HepG2 (cell line): ENCODE data around the gene MX2. TPM values are rescaled to one million over a fixed set of nuclear protein-coding genes. Genes with fewer than 3 reads are reported as not detected.

Source experiments
- ATAC-seq: fragments of 200-7000 bp; cut with Tn5 transposase; 3 replicates; pipeline ENCODE4 v1.9.1; 2020; ENCODE audit warnings: mild to moderate bottlenecking, moderate library complexity
- BruUV-seq: library from RNA; stranded (reverse); fragments of 400-500 nt; replicated peaks from 2 replicates; lab custom pipeline; 2021; lab: Mats Ljungman, UMichigan
- CTCF ChIA-PET: fragments of 300-600 bp; formaldehyde crosslinking; extraction: SDS; loops from one replicate; lab custom pipeline; 2021; ENCODE audit warnings: low total read pairs, inconsistent platforms, low intra/inter-chr PET ratio; lab: Yijun Ruan, JAX
- POLR2A ChIA-PET: fragments of 350-600 bp; sonication (Branson Sonifier 250); formaldehyde crosslinking; loops from one replicate; lab custom pipeline; 2020; ENCODE audit warnings: antibody characterized with exemption, inconsistent platforms; lab: Yijun Ruan, JAX
- DNase-seq: peaks from one replicate; pipeline ENCODE4 v3.0.0-alpha.2; 2015; ENCODE audit warnings: low spot score
- FAIRE-seq: peaks from 3 replicates; lab custom pipeline; 2011; peaks lifted over from hg19 to GRCh38; lab: Jason Lieb, UNC
- H2AFZ ChIP-seq: one replicate; pipeline ENCODE4 v1.6.1; 2011; ENCODE audit warnings: low read length, inconsistent platforms
- H3K27ac ChIP-seq: fragments of 300-600 bp; 3 replicates; pipeline ENCODE4 v1.8.0; 2011; ENCODE audit warnings: mixed run types, mild to moderate bottlenecking, mixed read lengths, low read length, inconsistent platforms; ENCODE audit not compliant: insufficient read depth; ENCODE audit errors: extremely low read length
- H3K27me3 ChIP-seq, 2 experiments: fragments of 200-600 bp in 1 of 2; 2 replicates in 1 of 2; 3 replicates in 1 of 2; pipeline versions ENCODE4 v1.6.0 to v1.8.0; 2011; ENCODE audit warnings: low read length in 2 of 2, mild to moderate bottlenecking in 2 of 2, moderate library complexity in 2 of 2, inconsistent platforms in 1 of 2; ENCODE audit not compliant: insufficient read depth in 2 of 2, control insufficient read depth in 1 of 2
- H3K36me3 ChIP-seq, 2 experiments: fragments of 200-600 bp in 1 of 2; replicated peaks in 1 of 2; 2 replicates in 1 of 2; 3 replicates in 1 of 2; pipeline versions ENCODE4 v1.5.1 to v1.8.0; 2011; ENCODE audit warnings: low read length in 2 of 2, inconsistent platforms in 1 of 2; ENCODE audit not compliant: insufficient read depth in 2 of 2, control insufficient read depth in 1 of 2
- H3K4me1 ChIP-seq: 2 replicates; pipeline ENCODE4 v1.5.1; 2012; ENCODE audit warnings: low read length, inconsistent platforms; ENCODE audit not compliant: insufficient read depth
- H3K4me2 ChIP-seq: 2 replicates; pipeline ENCODE4 v1.6.0; 2011; ENCODE audit warnings: low read depth, low read length, inconsistent platforms
- H3K4me3 ChIP-seq, 3 experiments: fragments of 200-600 bp in 1 of 3; sonication (generic), shearing (Covaris generic) in 1 of 3; replicated peaks in 1 of 3; 2 replicates each; pipeline ENCODE4 v1.5.1; 2011 to 2016; ENCODE audit warnings: low read length in 3 of 3, inconsistent platforms in 2 of 3, low read depth in 2 of 3, mild to moderate bottlenecking in 2 of 3, control low read depth in 1 of 3, mixed read lengths in 1 of 3; ENCODE audit not compliant: insufficient read depth in 1 of 3
- H3K79me2 ChIP-seq: one replicate; pipeline ENCODE4 v1.6.1; 2011; ENCODE audit warnings: low read length, inconsistent platforms; ENCODE audit not compliant: insufficient read depth
- H3K9ac ChIP-seq: 2 replicates; pipeline ENCODE4 v1.6.0; 2011; ENCODE audit warnings: mild to moderate bottlenecking, low read depth, low read length, inconsistent platforms; ENCODE audit not compliant: insufficient read depth
- H3K9me3 ChIP-seq: 2 replicates; pipeline ENCODE4 v1.5.1; 2012; ENCODE audit warnings: mild to moderate bottlenecking, low read length
- H4K20me1 ChIP-seq: 2 replicates; pipeline ENCODE4 v1.6.0; 2011; ENCODE audit warnings: inconsistent platforms, mild to moderate bottlenecking, low read length, moderate library complexity; ENCODE audit not compliant: insufficient read depth
- ATAD3A ChIP-seq: sonication (generic); formaldehyde crosslinking; IDR thresholded peaks from 2 replicates; pipeline ENCODE4 v1.4.0; 2020; ENCODE audit warnings: missing genetic modification reagents
- EZH2 ChIP-seq: conservative IDR thresholded peaks from 2 replicates; pipeline ENCODE4 v1.6.1; 2012; ENCODE audit warnings: mild to moderate bottlenecking, low read depth, low read length, moderate library complexity
- IKZF1 ChIP-seq: fragments of 450-650 bp; IDR thresholded peaks from 2 replicates; pipeline ENCODE4 v1.7.1; 2016
- KAT8 ChIP-seq: IDR thresholded peaks from 2 replicates; pipeline ENCODE4 v1.6.1; 2016; ENCODE audit warnings: missing genetic modification reagents, missing compliant biosample characterization
- PAF1 ChIP-seq: IDR thresholded peaks from 2 replicates; pipeline ENCODE4 v1.6.1; 2016; ENCODE audit warnings: missing genetic modification reagents, missing compliant biosample characterization
- POGZ ChIP-seq: sonication (generic); formaldehyde crosslinking; IDR thresholded peaks from 2 replicates; pipeline ENCODE4 v1.4.0; 2020; ENCODE audit warnings: mild to moderate bottlenecking, missing genetic modification reagents
- SNAI1 ChIP-seq: sonication (generic); formaldehyde crosslinking; IDR thresholded peaks from 2 replicates; pipeline ENCODE4 v1.5.0; 2020; ENCODE audit warnings: mild to moderate bottlenecking, missing genetic modification reagents, borderline replicate concordance
- TFE3 ChIP-seq: IDR thresholded peaks from 2 replicates; pipeline ENCODE4 v1.6.1; 2016
- ZNF460 ChIP-seq: sonication (generic); formaldehyde crosslinking; IDR thresholded peaks from 2 replicates; pipeline ENCODE4 v1.5.1; 2020; ENCODE audit warnings: missing genetic modification reagents, mild to moderate bottlenecking, borderline replicate concordance
- ZNF512B ChIP-seq: sonication (generic); formaldehyde crosslinking; IDR thresholded peaks from 2 replicates; pipeline ENCODE4 v1.5.1; 2020; ENCODE audit warnings: missing genetic modification reagents, mild to moderate bottlenecking, borderline replicate concordance
- ZNF776 ChIP-seq: sonication (generic); formaldehyde crosslinking; IDR thresholded peaks from 2 replicates; pipeline ENCODE4 v1.4.0; 2020; ENCODE audit warnings: mild to moderate bottlenecking, missing genetic modification reagents
- ZNF841 ChIP-seq: sonication (generic); formaldehyde crosslinking; IDR thresholded peaks from 2 replicates; pipeline ENCODE4 v1.8.1; 2023; ENCODE audit warnings: missing genetic modification reagents, borderline replicate concordance
- WGBS: methylation state at CpG from one replicate; pipeline ENCODE4 v1.1.6; 2017; ENCODE audit warnings: low lambda C conversion rate; 5-methylcytosine and 5-hydroxymethylcytosine counted together
- in situ Hi-C: cut with HindIII; loops from 2 replicates; pipeline ENCODE4 v1.10.0; 2017; ENCODE audit warnings: low pct_unique_long_range_greater_than_20kb; ENCODE audit not compliant: extremely low pct_ligation_motif_present
- intact Hi-C: fragments of 100-400 bp; cut with micrococcal nuclease; formaldehyde crosslinking; loops from one replicate; pipeline ENCODE4 v1.10.0; 2022; ENCODE audit not compliant: unreplicated experiment
- polyA plus RNA-seq, 8 experiments: library from polyadenylated mRNA; depleted of rRNA in 3 of 8; stranded (reverse) in 7 of 8; unstranded in 1 of 8; fragments of >200 nt; fragmentation: Illumina TruSeq in 4 of 8; extraction: Trizol in 4 of 8; gene quantifications; 2 replicates each; pipeline versions ENCODE4 v1.2.1 to v1.2.3, GENCODE V29; 2011 to 2016; ENCODE audit warnings: low read depth in 4 of 8, missing spikeins in 1 of 8, mixed read lengths in 1 of 8; ENCODE audit not compliant: insufficient read depth in 1 of 8
- total RNA-seq, 5 experiments: library from RNA; depleted of rRNA; stranded (reverse); fragments of >200 nt; fragmentation: Illumina TruSeq; extraction: Trizol; gene quantifications; 2 replicates each; pipeline ENCODE4 v1.2.3, GENCODE V29; 2016; ENCODE audit warnings: low read depth in 1 of 5
- TF ChIP-seq, protein P1 (sequence below): sonication (generic); formaldehyde crosslinking; IDR thresholded peaks from 2 replicates; pipeline ENCODE4 v1.4.0; 2020; ENCODE audit warnings: missing genetic modification reagents, low read depth, mild to moderate bottlenecking, borderline replicate concordance
- TF ChIP-seq, protein P2 (sequence below): sonication (generic); formaldehyde crosslinking; IDR thresholded peaks from 2 replicates; pipeline ENCODE4 v1.8.1; 2023; ENCODE audit warnings: mild to moderate bottlenecking, inconsistent platforms, moderate library complexity, missing genetic modification reagents, borderline replicate concordance

The MX2 gene
- total and polyA plus RNA-seq, 2 of the 13 experiments (the other 11 are each of a cell fraction or from before 2014, with no cell fraction given), result 24.0 to 35.7 TPM

DNA sequence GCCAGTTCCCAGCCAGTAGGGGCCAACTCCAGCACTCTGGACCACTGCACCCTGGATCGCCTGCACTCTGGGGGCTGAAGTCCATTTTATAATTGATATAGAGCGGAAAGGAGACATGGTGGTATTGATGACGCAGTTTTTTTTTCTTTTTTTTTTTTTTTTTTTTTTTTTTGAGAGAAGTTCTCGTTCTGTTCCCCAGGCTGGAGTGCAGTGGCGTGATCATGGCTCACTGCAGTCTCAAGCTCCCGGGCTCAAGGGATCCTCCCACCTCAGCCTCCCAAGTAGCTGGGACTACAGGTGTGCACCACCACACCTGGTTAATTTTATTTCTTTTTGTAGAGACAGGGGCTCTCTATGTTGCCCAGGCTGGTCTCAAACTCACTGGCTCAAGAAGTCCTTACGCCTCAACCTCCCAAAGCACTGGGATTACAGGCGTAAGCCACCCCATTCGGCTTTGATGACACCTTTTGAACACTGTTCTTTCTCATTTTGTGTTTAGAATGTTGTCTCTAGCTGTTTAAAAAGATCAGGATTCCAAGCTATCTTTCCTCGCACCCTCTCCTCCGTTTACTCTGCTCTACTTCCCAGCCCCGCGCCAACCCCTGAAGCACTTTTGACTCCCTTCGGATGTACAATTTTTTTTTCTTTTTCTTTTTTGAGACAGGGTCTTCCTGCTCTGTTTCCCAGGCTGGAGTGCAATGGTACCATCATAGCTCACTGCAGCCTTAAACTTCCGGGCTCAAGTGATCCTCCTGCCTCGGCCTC, 960 bp downstream of the MX2 start (continued):
- TF ChIP-seq ZNF460 (CRISPR knock-in tag), result peak; percentile 58; the same call in 1 of the 2 replicates
- no peak for TF ChIP-seq KAT8 (CRISPR knock-in tag)

GRCh38 chr21:41363370-41364270, 1.8 kb downstream of the MX2 start:
- Histone ChIP-seq H2AFZ (no peak overlapping the region), H3K9me3 (no peaks in the 10 kb centered on the region), H3K4me3 (no peak overlapping the region), H3K27me3 (no peaks in the 10 kb centered on the region), H3K4me2 (no peak overlapping the region), H3K36me3 (no peaks in the 10 kb centered on the region), H4K20me1 (no peaks in the 10 kb centered on the region), H3K79me2 (no peaks in the 10 kb centered on the region), H3K9ac (no peak overlapping the region), H3K27ac (no peak overlapping the region), H3K4me1 (peaks cover 80% of the 10 kb centered on the region)
- in situ Hi-C loops, result loop anchor here (5.0 kb wide), 1 partner anchor 76 kb away; no protein-coding TSS in a partner anchor
- ATAC-seq (no peak), DNase-seq (no peak), FAIRE-seq (no peak)
- WGBS, result 93% methylated on average over 9 of the region's 18 CpGs
- intact Hi-C loops, result no loop called here
- POLR2A ChIA-PET, result no interaction called here
- CTCF ChIA-PET, result no interaction called here
- no TSS peak for BruUV-seq
- no peak for TF ChIP-seq ZNF776
- TF ChIP-seq EZH2, result no peak
- TF ChIP-seq SNAI1 (CRISPR knock-in tag), result no peak
- TF ChIP-seq, protein P1, sequence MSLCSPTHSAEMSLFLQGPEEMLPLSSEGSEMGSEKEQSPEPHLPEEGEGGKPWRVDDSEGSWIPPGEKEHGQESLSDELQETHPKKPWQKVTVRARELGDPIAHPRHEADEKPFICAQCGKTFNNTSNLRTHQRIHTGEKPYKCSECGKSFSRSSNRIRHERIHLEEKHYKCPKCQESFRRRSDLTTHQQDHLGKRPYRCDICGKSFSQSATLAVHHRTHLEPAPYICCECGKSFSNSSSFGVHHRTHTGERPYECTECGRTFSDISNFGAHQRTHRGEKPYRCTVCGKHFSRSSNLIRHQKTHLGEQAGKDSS (CRISPR knock-in tag), result no peak
- TF ChIP-seq IKZF1, result no peak
- no peak for TF ChIP-seq POGZ (CRISPR knock-in tag)
- no peak for TF ChIP-seq TFE3 (CRISPR knock-in tag)
- TF ChIP-seq ZNF512B (CRISPR knock-in tag), result no peak
- no peak for TF ChIP-seq ZNF841 (CRISPR knock-in tag)
- TF ChIP-seq PAF1 (CRISPR knock-in tag), result no peak
- TF ChIP-seq, protein P2, sequence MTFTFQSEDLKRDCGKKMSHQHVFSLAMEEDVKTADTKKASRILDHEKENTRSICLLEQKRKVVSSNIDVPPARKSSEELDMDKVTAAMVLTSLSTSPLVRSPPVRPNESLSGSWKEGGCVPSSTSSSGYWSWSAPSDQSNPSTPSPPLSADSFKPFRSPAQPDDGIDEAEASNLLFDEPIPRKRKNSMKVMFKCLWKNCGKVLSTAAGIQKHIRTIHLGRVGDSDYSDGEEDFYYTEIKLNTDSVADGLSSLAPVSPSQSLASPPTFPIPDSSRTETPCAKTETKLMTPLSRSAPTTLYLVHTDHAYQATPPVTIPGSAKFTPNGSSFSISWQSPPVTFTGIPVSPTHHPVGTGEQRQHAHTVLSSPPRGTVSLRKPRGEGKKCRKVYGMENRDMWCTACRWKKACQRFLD (CRISPR knock-in tag), result no peak
- no peak for TF ChIP-seq ATAD3A (CRISPR knock-in tag)
